Calu3 (cell line): ENCODE measurements around the gene NEO1. TPM values are rescaled to one million over a fixed set of nuclear protein-coding genes. Genes with fewer than 3 reads are reported as not detected.

Experiments
- BruUV-seq: library from RNA; stranded (reverse); fragments of 400-500 nt; replicated peaks from 2 replicates; lab custom pipeline; 2021; lab: Mats Ljungman, UMichigan
- CTCF ChIA-PET: fragments of 300-600 bp; sonication (Branson Sonifier 250); formaldehyde crosslinking; loops from one replicate; lab custom pipeline; 2022; ENCODE audit warnings: antibody characterized with exemption; lab: Charles Lee
- DNase-seq: peaks from one replicate; pipeline ENCODE4 v3.0.0; 2022
- H3K27ac Mint-ChIP-seq: one replicate; pipeline ENCODE4 v1.8.0; 2022; ENCODE audit warnings: mixed read lengths; ENCODE audit not compliant: unreplicated experiment
- H3K27me3 Mint-ChIP-seq: one replicate; pipeline ENCODE4 v1.8.0; 2022; ENCODE audit warnings: mixed read lengths; ENCODE audit not compliant: unreplicated experiment
- H3K36me3 Mint-ChIP-seq: one replicate; pipeline ENCODE4 v1.8.0; 2022; ENCODE audit warnings: mild to moderate bottlenecking, moderate library complexity, mixed read lengths; ENCODE audit not compliant: insufficient read depth, unreplicated experiment
- H3K4me1 Mint-ChIP-seq: one replicate; pipeline ENCODE4 v1.8.0; 2022; ENCODE audit warnings: mild to moderate bottlenecking, low read depth, mixed read lengths; ENCODE audit not compliant: unreplicated experiment
- H3K4me3 Mint-ChIP-seq: one replicate; pipeline ENCODE4 v1.8.0; 2022; ENCODE audit warnings: mild to moderate bottlenecking, low read depth, moderate library complexity, mixed read lengths; ENCODE audit not compliant: unreplicated experiment
- H3K9me3 Mint-ChIP-seq: one replicate; pipeline ENCODE4 v1.8.0; 2022; ENCODE audit warnings: low read depth, mixed read lengths; ENCODE audit not compliant: unreplicated experiment
- intact Hi-C: fragments of 100-400 bp; cut with micrococcal nuclease; formaldehyde crosslinking; loops from one replicate; pipeline ENCODE4 v1.10.0; 2022; ENCODE audit not compliant: unreplicated experiment
- total RNA-seq: library from RNA; stranded (reverse); gene quantifications from 2 replicates; pipeline ENCODE4 v1.2.3, GENCODE V29; 2022
- TF ChIP-seq, protein P1 (sequence below): fragments of 200-600 bp; IDR thresholded peaks from one replicate; pipeline ENCODE4 v1.8.0; 2022; ENCODE audit warnings: antibody characterized with exemption; ENCODE audit not compliant: unreplicated experiment

The NEO1 gene
- total RNA-seq, 1 experiment from 2014 or later = 20.4 TPM

DNA sequence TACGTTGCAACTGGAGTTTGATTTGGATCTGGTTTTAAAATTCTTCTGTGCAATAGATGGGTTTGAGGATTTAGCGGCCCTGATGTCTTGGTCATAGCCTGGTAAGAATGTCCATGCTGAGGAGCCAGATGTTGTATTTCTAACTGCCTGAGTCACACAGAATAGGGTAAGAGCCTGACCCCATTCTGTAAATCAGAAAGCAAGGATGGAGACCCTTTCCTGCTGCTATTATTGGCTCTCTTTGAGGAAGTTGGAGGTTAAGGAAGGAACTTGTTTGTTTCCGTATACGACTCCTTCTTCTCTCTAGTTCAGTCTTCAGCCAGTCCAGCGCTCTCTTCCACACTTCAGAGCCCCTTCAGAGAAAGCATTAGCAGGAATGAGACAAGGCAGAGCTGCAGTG, 251.4 kb downstream of the NEO1 start:
- Mint-ChIP-seq H3K36me3 (no peaks in the 10 kb centered on the region), H3K4me1 (no peaks in the 10 kb centered on the region), H3K4me3 (no peak overlapping the region), H3K27me3 (no peaks in the 10 kb centered on the region), H3K9me3 (no peaks in the 10 kb centered on the region), H3K27ac (no peak overlapping the region)
- no TSS peak for BruUV-seq
- TF ChIP-seq, protein P1, sequence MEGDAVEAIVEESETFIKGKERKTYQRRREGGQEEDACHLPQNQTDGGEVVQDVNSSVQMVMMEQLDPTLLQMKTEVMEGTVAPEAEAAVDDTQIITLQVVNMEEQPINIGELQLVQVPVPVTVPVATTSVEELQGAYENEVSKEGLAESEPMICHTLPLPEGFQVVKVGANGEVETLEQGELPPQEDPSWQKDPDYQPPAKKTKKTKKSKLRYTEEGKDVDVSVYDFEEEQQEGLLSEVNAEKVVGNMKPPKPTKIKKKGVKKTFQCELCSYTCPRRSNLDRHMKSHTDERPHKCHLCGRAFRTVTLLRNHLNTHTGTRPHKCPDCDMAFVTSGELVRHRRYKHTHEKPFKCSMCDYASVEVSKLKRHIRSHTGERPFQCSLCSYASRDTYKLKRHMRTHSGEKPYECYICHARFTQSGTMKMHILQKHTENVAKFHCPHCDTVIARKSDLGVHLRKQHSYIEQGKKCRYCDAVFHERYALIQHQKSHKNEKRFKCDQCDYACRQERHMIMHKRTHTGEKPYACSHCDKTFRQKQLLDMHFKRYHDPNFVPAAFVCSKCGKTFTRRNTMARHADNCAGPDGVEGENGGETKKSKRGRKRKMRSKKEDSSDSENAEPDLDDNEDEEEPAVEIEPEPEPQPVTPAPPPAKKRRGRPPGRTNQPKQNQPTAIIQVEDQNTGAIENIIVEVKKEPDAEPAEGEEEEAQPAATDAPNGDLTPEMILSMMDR = no peak
- intact Hi-C loops = no loop called here
- DNase-seq = no peak
- CTCF ChIA-PET = interaction anchor here (0.6 kb wide), 2 partner anchors 12 to 131 kb away, joined by 3 to 7 read pairs; no protein-coding TSS in a partner anchor

DNA sequence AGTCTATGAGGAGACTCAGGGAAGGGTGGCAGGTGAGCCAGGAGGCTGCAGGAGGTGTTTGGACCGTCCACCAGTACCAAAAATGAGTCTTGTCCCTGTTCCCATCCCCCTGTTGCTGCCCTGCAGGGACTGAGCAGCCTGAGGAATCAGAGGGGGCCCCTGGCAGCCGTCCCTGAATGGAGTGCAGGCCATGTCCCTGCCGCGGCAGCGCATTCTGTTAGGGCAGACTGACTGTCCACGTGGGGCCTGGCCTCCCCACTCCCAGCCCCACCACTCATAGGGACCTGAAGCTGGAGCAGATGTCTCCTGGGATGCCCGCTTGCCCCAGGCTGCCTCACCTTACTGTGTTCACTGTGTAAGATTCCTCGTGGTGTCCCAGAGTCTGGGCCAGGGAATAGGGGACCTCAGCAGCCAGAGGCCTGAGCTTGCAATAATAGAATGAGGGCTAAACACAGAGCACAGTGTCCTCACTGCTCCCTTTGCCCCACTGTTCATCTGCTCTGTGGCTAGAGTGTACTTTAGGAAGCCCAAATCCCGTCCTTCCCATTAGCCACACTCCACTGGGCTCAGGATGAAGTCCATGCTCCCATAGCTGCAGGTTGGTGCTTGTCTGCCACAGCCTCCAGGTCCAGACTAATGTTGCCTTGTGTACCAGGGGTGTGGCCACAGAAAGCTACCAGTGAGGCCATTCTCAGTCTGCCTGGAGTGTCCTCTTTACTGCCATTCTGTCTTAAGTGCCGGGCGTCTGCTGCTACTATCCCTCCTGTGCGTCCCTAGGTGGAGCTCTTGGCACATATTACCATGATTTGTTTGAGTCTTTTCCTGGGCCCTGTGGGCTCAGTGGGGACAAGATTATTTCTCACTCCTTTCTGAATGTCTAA, 253.3 kb downstream of the NEO1 start:
- intact Hi-C loops = loop anchor here (1.0 to 5.0 kb wide), 4 partner anchors 237 to 395 kb away; no protein-coding TSS in a partner anchor
- H3K4me1 Mint-ChIP-seq = no peaks in the 10 kb centered on the region
- H3K27me3 Mint-ChIP-seq = no peaks in the 10 kb centered on the region
- no peaks in the 10 kb centered on the region for H3K36me3 Mint-ChIP-seq
- no peak overlapping the region for H3K4me3 Mint-ChIP-seq
- CTCF ChIA-PET = interaction anchor here (0.5 to 1.1 kb wide), 7 partner anchors 18 to 400 kb away, joined by 3 to 11 read pairs (median 5); no protein-coding TSS in a partner anchor
- TF ChIP-seq, protein P1 = peak; percentile 54
- DNase-seq = peak; percentile 64
- H3K27ac Mint-ChIP-seq = no peak overlapping the region
- no TSS peak for BruUV-seq
- no peaks in the 10 kb centered on the region for H3K9me3 Mint-ChIP-seq

DNA sequence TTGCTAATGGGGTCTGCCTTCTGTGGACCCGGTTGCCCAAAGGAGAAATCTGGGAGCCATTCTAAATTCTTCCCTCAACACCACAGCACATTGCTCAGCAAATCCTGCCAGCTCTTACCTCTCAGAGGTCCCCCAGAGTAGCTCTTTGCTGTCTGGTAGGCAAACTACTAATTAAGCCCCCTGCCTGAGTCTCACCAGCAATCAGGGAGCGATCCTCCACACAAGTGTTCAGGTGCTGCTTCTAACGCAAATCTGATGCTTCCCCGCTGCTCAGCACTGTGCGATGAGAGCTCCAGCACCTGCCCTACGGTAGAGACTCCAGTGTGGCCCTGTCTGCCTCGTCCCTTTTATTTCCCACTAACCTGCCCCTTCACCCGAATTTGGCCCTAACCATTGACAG, 256.0 kb downstream of the NEO1 start:
- H3K4me3 Mint-ChIP-seq = no peak overlapping the region
- TF ChIP-seq, protein P1 = no peak
- no peaks in the 10 kb centered on the region for H3K36me3 Mint-ChIP-seq
- H3K27ac Mint-ChIP-seq = no peak overlapping the region
- no peaks in the 10 kb centered on the region for H3K27me3 Mint-ChIP-seq
- no peaks in the 10 kb centered on the region for H3K9me3 Mint-ChIP-seq
- CTCF ChIA-PET = no interaction called here
- H3K4me1 Mint-ChIP-seq = no peaks in the 10 kb centered on the region
- no peak for DNase-seq
- intact Hi-C loops = loop anchor here (5.0 kb wide), 1 partner anchor 234 kb away; no protein-coding TSS in a partner anchor
- BruUV-seq = no TSS peak

DNA sequence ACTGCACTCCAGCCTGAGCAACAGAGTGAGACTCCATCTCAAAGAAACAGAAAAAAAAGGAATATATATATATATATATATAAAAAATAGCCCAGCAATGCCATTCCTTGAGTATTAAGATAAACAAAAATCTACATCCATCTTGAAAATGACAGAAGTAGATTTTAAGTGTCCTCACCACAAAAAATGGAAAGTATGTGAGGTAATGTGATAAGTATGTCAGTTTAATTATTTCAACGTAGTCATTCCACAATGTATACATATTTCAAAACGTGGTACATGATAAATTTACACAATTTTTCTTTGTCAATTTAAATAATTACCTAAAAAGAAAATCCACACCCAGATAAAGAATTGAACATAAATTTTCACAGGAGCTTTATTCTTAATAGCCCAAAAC, 261.6 kb downstream of the NEO1 start:
- TF ChIP-seq, protein P1 = no peak
- H3K27me3 Mint-ChIP-seq = peaks cover 35% of the 10 kb centered on the region
- BruUV-seq = no TSS peak
- H3K9me3 Mint-ChIP-seq = no peaks in the 10 kb centered on the region
- intact Hi-C loops = loop anchor here (10.0 kb wide), 1 partner anchor 471 kb away; no protein-coding TSS in a partner anchor
- no peaks in the 10 kb centered on the region for H3K4me1 Mint-ChIP-seq
- H3K27ac Mint-ChIP-seq = no peak overlapping the region
- H3K4me3 Mint-ChIP-seq = no peak overlapping the region
- no peaks in the 10 kb centered on the region for H3K36me3 Mint-ChIP-seq
- no peak for DNase-seq
- CTCF ChIA-PET = no interaction called here
